PC-9 (cell line): ENCODE measurements around the gene EML6.

Experiments used
- CTCF ChIP-seq: fragments of 200-600 bp; sonication (generic); conservative IDR thresholded peaks from 2 replicates; pipeline ENCODE4 v1.6.1; 2017; ENCODE audit warnings: mixed run types, antibody characterized with exemption, mild to moderate bottlenecking, moderate library complexity
- EZH2 ChIP-seq: fragments of 200-600 bp; sonication (generic); IDR thresholded peaks from 2 replicates; pipeline ENCODE4 v1.8.0; 2017; ENCODE audit warnings: antibody characterized with exemption, low read depth

- no peak for TF ChIP-seq CTCF
- TF ChIP-seq EZH2: no peak
These were observed 232.1 kb downstream of the EML6 start for GRCh38 chr2:54955358-54956110.
